Measurements from ENCODE around the gene KRT6C. TPM values are rescaled to one million over a fixed set of nuclear protein-coding genes. Genes with fewer than 3 reads are reported as not detected.
"Not testable (repeated sequence)": the region's sequence is repeated elsewhere in the genome, so short reads cannot be mapped to it uniquely, and the experiment has no call there.

KRT6C gene
- total and polyA plus RNA-seq, 2 experiments from 2014 or later, result not detected

DNA sequence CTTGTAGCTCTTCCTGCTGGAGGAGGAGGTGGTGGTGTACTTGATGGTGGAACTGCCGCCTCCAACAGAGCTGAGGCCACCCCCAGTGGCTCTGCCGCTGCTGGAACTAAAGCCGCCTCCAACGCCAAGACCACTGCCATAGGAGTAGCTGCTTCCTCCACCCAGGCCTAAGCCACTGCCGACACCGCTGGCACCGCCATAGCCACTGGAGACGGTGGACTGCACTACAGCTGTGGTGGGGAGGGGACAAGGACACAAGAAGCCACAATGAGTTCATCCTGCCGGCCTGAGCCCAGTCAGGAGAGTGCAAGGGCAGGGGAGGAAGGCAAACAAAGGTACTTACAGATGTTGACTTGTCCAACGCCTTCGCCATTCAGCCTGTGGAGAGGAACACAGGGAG, 26.4 kb downstream of the KRT6C start:
- not testable (repeated sequence) for H3K27me3 ChIP-seq (ENCODE audit: insufficient read depth); H4K20me1 ChIP-seq (replicated peaks; ENCODE audit: insufficient read depth); H3K79me2 ChIP-seq (replicated peaks; ENCODE audit: insufficient read depth); H3K27ac ChIP-seq (ENCODE audit: low read depth); H3K36me3 ChIP-seq (ENCODE audit: insufficient read depth); H3K4me3 Mint-ChIP-seq; H3F3A ChIP-seq (replicated peaks; ENCODE audit: low read depth); DNase-seq (ENCODE audit: low spot score); H3K36me3 Mint-ChIP-seq (ENCODE audit: low read depth); H3K4me2 ChIP-seq; H3K27ac Mint-ChIP-seq; H3K4me3 ChIP-seq; H3K27me3 Mint-ChIP-seq (ENCODE audit: insufficient read depth, low read depth, poor library complexity); H3K9me3 Mint-ChIP-seq; ATAC-seq; H3K4me1 ChIP-seq (ENCODE audit: insufficient read depth); H3K9me2 ChIP-seq (ENCODE audit: insufficient read depth); H2AFZ ChIP-seq
- H3K4me1 Mint-ChIP-seq, result peaks cover 10% of the 10 kb centered on the region

DNA sequence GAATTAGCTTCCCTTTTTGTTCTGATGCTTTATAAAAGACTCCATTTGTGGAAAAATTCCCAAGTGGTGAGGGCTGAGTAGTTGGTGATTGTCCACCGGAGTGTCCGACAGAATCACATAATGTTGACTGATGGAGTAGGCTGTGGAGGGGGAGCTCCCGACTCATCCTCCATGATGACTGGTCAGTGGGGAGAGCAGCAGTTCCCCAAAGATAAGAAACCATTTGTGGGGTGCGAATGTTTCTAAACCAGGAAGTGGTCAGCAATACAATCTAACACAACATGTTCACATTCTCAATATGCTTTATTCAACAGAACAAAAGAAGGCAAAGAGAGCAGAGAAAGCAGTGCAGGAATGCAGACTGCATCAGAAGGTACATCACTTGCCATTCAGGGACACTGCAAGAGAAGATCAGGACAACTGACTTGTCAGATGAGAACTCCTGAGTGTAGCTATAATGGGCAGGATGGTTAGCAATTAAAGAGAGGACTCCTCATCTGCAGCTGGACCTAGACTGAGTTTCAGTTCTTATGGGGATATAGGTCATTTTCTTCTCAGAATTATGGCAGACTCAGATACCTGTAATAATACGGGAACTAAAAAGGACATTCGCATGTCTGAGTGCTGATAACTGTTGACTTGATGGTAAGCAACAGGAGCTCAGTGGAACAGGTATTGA, 27.1 kb downstream of the KRT6C start:
- H3K9me3 Mint-ChIP-seq, result no peaks in the 10 kb centered on the region; the same call in 1 of the 3 replicates
- no peak overlapping the region for H3K4me2 ChIP-seq
- no peaks in the 10 kb centered on the region for H3K36me3 ChIP-seq (ENCODE audit: insufficient read depth)
- peaks cover 2% of the 10 kb centered on the region for H3K27me3 Mint-ChIP-seq (ENCODE audit: insufficient read depth, low read depth, poor library complexity)
- peaks cover 5% of the 10 kb centered on the region; the same call in 1 of the 2 replicates for H3K4me1 ChIP-seq (ENCODE audit: insufficient read depth)
- DNase-seq (ENCODE audit: low spot score), result no peak
- no peak overlapping the region for H2AFZ ChIP-seq
- H3K27ac Mint-ChIP-seq, result no peak overlapping the region
- TF ChIP-seq CREB1 (CRISPR knock-in tag; IDR thresholded peaks at IDR 0.05; ENCODE audit: low read depth), result no peak
- TF ChIP-seq, protein P1, sequence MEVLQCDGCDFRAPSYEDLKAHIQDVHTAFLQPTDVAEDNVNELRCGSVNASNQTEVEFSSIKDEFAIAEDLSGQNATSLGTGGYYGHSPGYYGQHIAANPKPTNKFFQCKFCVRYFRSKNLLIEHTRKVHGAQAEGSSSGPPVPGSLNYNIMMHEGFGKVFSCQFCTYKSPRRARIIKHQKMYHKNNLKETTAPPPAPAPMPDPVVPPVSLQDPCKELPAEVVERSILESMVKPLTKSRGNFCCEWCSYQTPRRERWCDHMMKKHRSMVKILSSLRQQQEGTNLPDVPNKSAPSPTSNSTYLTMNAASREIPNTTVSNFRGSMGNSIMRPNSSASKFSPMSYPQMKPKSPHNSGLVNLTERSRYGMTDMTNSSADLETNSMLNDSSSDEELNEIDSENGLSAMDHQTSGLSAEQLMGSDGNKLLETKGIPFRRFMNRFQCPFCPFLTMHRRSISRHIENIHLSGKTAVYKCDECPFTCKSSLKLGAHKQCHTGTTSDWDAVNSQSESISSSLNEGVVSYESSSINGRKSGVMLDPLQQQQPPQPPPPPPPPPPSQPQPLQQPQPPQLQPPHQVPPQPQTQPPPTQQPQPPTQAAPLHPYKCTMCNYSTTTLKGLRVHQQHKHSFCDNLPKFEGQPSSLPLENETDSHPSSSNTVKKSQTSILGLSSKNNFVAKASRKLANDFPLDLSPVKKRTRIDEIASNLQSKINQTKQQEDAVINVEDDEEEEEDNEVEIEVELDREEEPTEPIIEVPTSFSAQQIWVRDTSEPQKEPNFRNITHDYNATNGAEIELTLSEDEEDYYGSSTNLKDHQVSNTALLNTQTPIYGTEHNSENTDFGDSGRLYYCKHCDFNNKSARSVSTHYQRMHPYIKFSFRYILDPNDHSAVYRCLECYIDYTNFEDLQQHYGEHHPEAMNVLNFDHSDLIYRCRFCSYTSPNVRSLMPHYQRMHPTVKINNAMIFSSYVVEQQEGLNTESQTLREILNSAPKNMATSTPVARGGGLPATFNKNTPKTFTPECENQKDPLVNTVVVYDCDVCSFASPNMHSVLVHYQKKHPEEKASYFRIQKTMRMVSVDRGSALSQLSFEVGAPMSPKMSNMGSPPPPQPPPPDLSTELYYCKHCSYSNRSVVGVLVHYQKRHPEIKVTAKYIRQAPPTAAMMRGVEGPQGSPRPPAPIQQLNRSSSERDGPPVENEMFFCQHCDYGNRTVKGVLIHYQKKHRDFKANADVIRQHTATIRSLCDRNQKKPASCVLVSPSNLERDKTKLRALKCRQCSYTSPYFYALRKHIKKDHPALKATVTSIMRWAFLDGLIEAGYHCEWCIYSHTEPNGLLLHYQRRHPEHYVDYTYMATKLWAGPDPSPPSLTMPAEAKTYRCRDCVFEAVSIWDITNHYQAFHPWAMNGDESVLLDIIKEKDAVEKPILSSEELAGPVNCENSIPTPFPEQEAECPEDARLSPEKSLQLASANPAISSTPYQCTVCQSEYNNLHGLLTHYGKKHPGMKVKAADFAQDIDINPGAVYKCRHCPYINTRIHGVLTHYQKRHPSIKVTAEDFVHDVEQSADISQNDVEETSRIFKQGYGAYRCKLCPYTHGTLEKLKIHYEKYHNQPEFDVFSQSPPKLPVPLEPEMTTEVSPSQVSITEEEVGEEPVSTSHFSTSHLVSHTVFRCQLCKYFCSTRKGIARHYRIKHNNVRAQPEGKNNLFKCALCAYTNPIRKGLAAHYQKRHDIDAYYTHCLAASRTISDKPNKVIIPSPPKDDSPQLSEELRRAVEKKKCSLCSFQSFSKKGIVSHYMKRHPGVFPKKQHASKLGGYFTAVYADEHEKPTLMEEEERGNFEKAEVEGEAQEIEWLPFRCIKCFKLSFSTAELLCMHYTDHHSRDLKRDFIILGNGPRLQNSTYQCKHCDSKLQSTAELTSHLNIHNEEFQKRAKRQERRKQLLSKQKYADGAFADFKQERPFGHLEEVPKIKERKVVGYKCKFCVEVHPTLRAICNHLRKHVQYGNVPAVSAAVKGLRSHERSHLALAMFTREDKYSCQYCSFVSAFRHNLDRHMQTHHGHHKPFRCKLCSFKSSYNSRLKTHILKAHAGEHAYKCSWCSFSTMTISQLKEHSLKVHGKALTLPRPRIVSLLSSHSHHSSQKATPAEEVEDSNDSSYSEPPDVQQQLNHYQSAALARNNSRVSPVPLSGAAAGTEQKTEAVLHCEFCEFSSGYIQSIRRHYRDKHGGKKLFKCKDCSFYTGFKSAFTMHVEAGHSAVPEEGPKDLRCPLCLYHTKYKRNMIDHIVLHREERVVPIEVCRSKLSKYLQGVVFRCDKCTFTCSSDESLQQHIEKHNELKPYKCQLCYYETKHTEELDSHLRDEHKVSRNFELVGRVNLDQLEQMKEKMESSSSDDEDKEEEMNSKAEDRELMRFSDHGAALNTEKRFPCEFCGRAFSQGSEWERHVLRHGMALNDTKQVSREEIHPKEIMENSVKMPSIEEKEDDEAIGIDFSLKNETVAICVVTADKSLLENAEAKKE (CRISPR knock-in tag; IDR thresholded peaks at IDR 0.05), result no peak
- no peak for TF ChIP-seq EZH2phosphoT487 (IDR thresholded peaks at IDR 0.05; ENCODE audit: unreplicated experiment)
- no peaks in the 10 kb centered on the region for H3K79me2 ChIP-seq (replicated peaks; ENCODE audit: insufficient read depth)
- H3K4me3 ChIP-seq, result no peak overlapping the region
- no peaks in the 10 kb centered on the region for H4K20me1 ChIP-seq (replicated peaks; ENCODE audit: insufficient read depth)
- peaks cover 17% of the 10 kb centered on the region for H3K4me1 Mint-ChIP-seq
- no peak overlapping the region for H3K27ac ChIP-seq (ENCODE audit: low read depth)
- no peaks in the 10 kb centered on the region; the same call in 2 of the 3 replicates for H3K36me3 Mint-ChIP-seq (ENCODE audit: low read depth)
- ATAC-seq, result no peak
- H3K4me3 Mint-ChIP-seq, result no peak overlapping the region
- no peaks in the 10 kb centered on the region for H3K27me3 ChIP-seq (ENCODE audit: insufficient read depth)
- no peaks in the 10 kb centered on the region for H3F3A ChIP-seq (replicated peaks; ENCODE audit: low read depth)
- no peaks in the 10 kb centered on the region for H3K9me2 ChIP-seq (ENCODE audit: insufficient read depth)

All from GM23338 (cell line).